Inflammatory macrophage treated with lipopolysaccharide for 1 hour (primary cell): ENCODE data around the gene PAPSS2.
"Not testable (repeated sequence)": the region's sequence is repeated elsewhere in the genome, so short reads cannot be mapped to it uniquely, and the experiment has no call there.

Experiments
- DNase-seq, 2 donors: peaks; one replicate each; pipeline ENCODE4 v3.0.0-alpha.2; 2020 to 2022

The PAPSS2 gene

GRCh38 chr10:87659571-87660483, at the start of gene PAPSS2:
Gene PAPSS2, plus strand, starts transcription at chr10:87659878. Its CDS starts 104 bp downstream, at chr10:87659982.
- DNase-seq = peak; percentile 50 to 55

GRCh38 chr10:87611341-87611740, 48.3 kb upstream of the PAPSS2 start:
- DNase-seq = not testable (repeated sequence)

- DNase-seq = no peak
Measured at GRCh38 chr10:87612115-87612514, 47.6 kb upstream of the PAPSS2 start.

GRCh38 chr10:87613751-87614150, 45.9 kb upstream of the PAPSS2 start:
- DNase-seq = no peak

DNA sequence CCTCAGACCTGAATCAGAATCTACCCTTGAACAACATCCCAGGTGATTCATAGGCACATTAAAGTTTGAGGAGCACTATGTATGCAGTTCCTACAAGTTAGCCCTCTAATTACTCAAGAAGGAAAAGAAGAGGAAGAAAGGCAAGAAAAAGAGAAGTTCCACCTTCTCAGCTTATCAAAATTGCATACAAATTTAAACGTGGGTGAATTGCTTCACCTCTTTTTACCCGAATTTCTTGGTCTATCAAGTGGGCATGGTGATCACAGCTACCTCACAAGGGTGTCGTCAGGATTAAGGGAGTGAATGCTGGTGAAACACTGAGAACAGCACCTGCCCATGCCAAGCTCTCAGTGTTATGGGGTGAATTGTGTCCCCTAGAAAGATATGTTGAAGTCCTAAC, 43.8 kb upstream of the PAPSS2 start:
- DNase-seq = peak in 1 of 2 donors; percentile 36

- no peak for DNase-seq
Measured at GRCh38 chr10:87617503-87617902, 42.2 kb upstream of the PAPSS2 start.

- peak; percentile 58 to 87 for DNase-seq
Measured at GRCh38 chr10:87618566-87619423, 40.9 kb upstream of the PAPSS2 start.

GRCh38 chr10:87619705-87620104, 40.0 kb upstream of the PAPSS2 start:
- no peak for DNase-seq

DNA sequence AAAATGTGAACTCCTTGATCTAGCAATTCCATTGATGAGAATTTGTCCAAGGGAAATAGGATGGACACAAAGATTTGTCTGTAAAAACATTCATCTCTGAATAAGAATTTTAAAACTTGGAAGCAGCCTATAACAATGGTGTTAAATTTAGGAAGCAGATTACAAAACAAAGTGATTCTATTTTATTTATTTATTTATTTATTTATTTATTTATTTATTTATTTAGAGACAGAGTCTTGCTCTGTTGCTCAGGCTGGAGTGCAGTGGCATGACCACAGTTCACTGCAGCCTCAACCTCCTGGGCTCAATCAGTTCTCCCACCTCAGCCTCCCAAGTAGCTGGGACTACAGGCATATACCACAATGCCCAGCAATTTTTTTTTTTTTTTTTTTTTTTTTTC, 38.2 kb upstream of the PAPSS2 start:
- DNase-seq = not testable (repeated sequence)

- no peak for DNase-seq
Measured at GRCh38 chr10:87622314-87623004, 37.2 kb upstream of the PAPSS2 start.

DNA sequence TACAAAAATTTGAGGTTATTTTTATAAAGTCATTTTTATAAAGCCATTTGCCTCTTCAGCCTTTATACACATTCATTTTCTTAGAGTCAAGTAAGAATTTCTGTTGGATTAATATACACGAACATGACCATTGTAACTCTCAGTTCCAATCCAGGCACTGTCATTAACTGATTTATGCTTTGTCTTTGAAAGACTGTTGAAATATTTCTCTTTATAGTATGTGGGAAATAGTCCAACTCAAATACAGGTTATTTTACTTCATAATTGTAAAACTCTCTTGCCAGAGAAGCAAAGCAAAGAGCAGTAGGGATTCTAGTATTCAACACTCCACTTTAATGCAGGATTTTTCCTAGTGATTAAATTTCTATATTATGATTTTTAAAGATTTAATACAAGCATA, 36.5 kb upstream of the PAPSS2 start:
- no peak for DNase-seq

- no peak for DNase-seq
Measured at GRCh38 chr10:87625661-87626060, 34.0 kb upstream of the PAPSS2 start.

- no peak for DNase-seq
Measured at GRCh38 chr10:87626422-87626892, 33.2 kb upstream of the PAPSS2 start.

DNA sequence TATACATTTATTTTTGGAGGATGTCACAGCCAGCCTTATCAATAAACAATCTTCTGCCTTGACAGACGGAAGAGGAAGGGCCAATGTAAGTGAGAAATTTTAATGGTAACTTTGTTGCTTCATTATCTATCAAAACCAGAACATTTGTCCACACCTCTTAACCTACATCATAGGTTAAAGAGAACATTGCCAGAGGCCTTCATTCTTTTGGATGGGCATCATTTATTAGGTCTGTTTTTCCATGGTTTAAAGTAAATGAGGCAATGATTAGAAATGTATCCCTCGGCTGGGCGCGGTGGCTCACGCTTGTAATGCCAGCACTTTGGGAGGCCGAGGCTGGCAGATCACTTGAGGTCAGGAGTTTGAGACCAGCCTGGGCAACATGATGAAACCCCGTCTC, 29.5 kb upstream of the PAPSS2 start:
- no peak for DNase-seq

DNA sequence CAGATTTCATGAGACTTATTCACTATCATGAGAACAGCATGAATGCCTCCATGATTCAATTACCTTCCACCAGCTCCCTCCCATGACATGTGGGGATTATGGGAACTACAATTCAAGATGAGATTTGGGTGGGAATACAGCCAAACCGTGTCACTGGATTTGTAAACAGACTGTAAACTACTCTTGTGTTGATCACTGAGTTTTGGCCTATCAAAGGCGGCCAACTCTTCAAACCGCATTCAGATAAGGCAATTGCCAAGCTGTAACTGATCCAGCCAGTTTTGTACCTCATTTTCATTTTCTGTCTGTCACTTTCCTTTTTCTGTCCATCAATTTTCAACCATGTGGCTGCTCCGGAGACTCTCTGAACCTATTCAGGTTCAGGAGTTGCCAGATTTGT, 27.2 kb upstream of the PAPSS2 start:
- DNase-seq = no peak

DNA sequence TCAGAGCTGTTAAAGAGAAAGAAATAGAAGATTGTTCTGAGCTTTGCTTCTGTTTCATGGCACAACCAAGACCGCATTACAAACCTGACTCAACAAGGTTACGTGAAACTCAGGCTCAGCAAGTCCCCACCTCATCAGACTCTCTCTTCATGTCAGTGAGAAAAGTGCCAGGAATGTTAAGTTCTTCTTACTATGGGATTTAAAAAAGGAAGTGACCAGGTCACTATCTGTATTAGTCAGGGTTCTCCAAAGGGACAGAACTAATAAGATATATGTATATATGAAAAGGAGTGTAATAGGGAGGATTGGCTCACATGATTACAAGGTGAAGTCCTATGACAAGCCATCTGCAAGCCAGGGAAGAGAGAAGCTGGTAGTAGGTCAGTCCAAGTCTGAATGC, 25.4 kb upstream of the PAPSS2 start:
- peak; percentile 5 to 18 for DNase-seq

GRCh38 chr10:87635498-87636312, 24.0 kb upstream of the PAPSS2 start:
- DNase-seq = peak; percentile 74 to 81

- DNase-seq = no peak
Measured at GRCh38 chr10:87636313-87636915, 23.3 kb upstream of the PAPSS2 start.

DNA sequence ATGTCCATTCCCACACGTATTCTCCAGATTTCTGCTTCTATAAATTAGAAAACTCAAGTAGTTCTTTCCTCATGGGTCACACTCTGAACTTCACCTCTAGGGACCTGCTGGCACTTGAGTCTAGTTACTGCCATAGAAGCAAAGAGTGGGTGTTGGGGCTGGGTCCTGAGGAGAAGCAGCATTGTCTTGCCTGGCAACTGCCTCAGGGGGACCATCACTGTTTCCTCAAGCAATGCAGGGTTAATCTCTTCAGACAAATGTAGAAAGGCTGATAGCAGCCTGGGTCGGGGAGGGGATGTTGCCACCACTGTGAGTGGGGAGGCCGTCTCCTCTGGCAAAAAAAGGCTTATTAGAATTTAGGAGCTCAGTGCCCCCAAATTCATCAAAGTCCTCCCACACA, 20.2 kb upstream of the PAPSS2 start:
- DNase-seq = no peak

DNA sequence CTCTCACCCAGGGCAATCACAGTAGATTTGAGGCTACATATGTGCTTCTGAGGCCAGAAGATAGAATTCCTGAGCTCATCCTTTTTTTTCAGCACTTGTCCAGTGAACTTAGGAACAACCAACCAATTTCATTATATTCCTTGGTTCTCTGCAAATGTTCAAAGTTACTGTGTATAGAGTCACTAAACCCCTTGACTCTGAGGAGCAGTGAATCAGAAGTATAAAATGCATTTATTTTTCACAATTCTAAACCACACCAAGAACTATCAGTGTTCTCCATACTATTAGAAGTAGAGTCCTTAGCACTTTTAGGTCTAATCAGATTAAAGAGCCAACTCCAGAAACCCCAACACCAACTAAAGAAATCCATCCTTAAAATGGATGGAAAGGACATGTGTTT, 19.6 kb upstream of the PAPSS2 start:
- no peak for DNase-seq

DNA sequence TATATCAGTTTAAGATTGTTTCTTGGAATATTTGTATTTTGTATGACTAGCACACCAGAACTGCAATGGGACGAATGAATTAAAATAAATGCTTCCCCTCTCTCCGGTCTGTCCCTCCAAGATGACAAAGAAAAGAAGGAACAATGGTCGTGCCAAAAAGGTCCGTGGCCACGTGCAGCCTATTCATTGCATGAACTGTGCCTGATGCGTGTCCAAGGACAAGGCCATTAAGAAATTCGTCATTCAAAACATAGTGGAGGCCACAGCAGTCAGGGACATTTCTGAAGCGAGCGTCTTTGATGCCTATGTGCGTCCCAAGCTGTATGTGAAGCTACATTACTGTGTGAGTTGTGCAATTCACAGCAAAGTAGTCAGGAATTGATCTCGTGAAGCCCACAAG, 17.2 kb upstream of the PAPSS2 start:
- DNase-seq = no peak

GRCh38 chr10:87642988-87643387, 16.7 kb upstream of the PAPSS2 start:
- no peak for DNase-seq
